GM19043 (cell line): Measurements from ENCODE around the gene RETREG1.
"Not testable (repeated sequence)": the region's sequence is repeated elsewhere in the genome, so short reads cannot be mapped to it uniquely, and the experiment has no call there.

Experiments used
- ATAC-seq: cut with Tn5 transposase; IDR thresholded peaks from one replicate; pipeline ENCODE4 v1.9.1; 2021; ENCODE audit warnings: low read depth; ENCODE audit not compliant: unreplicated experiment

The RETREG1 gene

GRCh38 chr5:16461782-16462181, 155.0 kb downstream of the RETREG1 start:
- no peak for ATAC-seq

GRCh38 chr5:16461026-16461425, 155.8 kb downstream of the RETREG1 start:
- no peak for ATAC-seq

- ATAC-seq = no peak
Measured at GRCh38 chr5:16459451-16459850, 157.3 kb downstream of the RETREG1 start.

GRCh38 chr5:16457853-16458252, 158.9 kb downstream of the RETREG1 start:
- no peak for ATAC-seq

- no peak for ATAC-seq
Measured at GRCh38 chr5:16457451-16457850, 159.3 kb downstream of the RETREG1 start.

GRCh38 chr5:16456103-16456832, 160.5 kb downstream of the RETREG1 start:
- ATAC-seq = peak; percentile 73

- ATAC-seq = no peak
Measured at GRCh38 chr5:16455668-16456067, 161.1 kb downstream of the RETREG1 start.

GRCh38 chr5:16454686-16455085, 162.1 kb downstream of the RETREG1 start:
- no peak for ATAC-seq

- ATAC-seq = no peak
Measured at GRCh38 chr5:16453609-16454008, 163.2 kb downstream of the RETREG1 start.

GRCh38 chr5:16450163-16450562, 166.6 kb downstream of the RETREG1 start:
- no peak for ATAC-seq

GRCh38 chr5:16446993-16447392, 169.8 kb downstream of the RETREG1 start:
- ATAC-seq = no peak

- no peak for ATAC-seq
Measured at GRCh38 chr5:16437977-16438376, 178.8 kb downstream of the RETREG1 start.

GRCh38 chr5:16436065-16436682, 180.6 kb downstream of the RETREG1 start:
- not testable (repeated sequence) for ATAC-seq

- no peak for ATAC-seq
Measured at GRCh38 chr5:16431490-16431889, 185.3 kb downstream of the RETREG1 start.

GRCh38 chr5:16430349-16431089, 186.3 kb downstream of the RETREG1 start:
- no peak for ATAC-seq

GRCh38 chr5:16428359-16428758, 188.4 kb downstream of the RETREG1 start:
- no peak for ATAC-seq

- no peak for ATAC-seq
Measured at GRCh38 chr5:16427587-16427986, 189.2 kb downstream of the RETREG1 start.
